ENCODE data around the gene RBM10. TPM values are rescaled to one million over a fixed set of nuclear protein-coding genes. Genes with fewer than 3 reads are reported as not detected.

The RBM10 gene
- total RNA-seq, 1 donor from 2014 or later, result 37.9 TPM

GRCh38 chrX:47174846-47175587 is 30.0 kb downstream of the RBM10 start:
- DNase-seq (ENCODE audit: low spot score in 2 of 2) (no peak), FAIRE-seq (no peak)

- DNase-seq (ENCODE audit: low spot score in 2 of 2), result no peak
- no peak for FAIRE-seq
These were observed 30.6 kb downstream of the RBM10 start for GRCh38 chrX:47175588-47175980.

- DNase-seq (ENCODE audit: low spot score in 2 of 2) (no peak), FAIRE-seq (no peak)
These were observed 31.2 kb downstream of the RBM10 start for GRCh38 chrX:47176101-47176740.

- FAIRE-seq (no peak), DNase-seq (ENCODE audit: low spot score in 2 of 2) (no peak)
These were observed 32.1 kb downstream of the RBM10 start for GRCh38 chrX:47177079-47177478.

GRCh38 chrX:47178337-47178736 is 33.3 kb downstream of the RBM10 start:
- no peak for DNase-seq (ENCODE audit: low spot score in 2 of 2)
- FAIRE-seq, result no peak

- DNase-seq (ENCODE audit: low spot score in 2 of 2) (peak; percentile 44 to 54), FAIRE-seq (no peak)
These were observed 34.4 kb downstream of the RBM10 start for GRCh38 chrX:47179221-47179927.

GRCh38 chrX:47179928-47180255 is 34.9 kb downstream of the RBM10 start:
- no peak for FAIRE-seq
- DNase-seq (ENCODE audit: low spot score in 2 of 2), result no peak

GRCh38 chrX:47180346-47180745 is 35.3 kb downstream of the RBM10 start:
- FAIRE-seq, result no peak
- no peak for DNase-seq (ENCODE audit: low spot score in 2 of 2)

- FAIRE-seq (no peak), DNase-seq (ENCODE audit: low spot score in 2 of 2) (no peak)
These were observed 36.3 kb downstream of the RBM10 start for GRCh38 chrX:47181301-47181700.

- DNase-seq (ENCODE audit: low spot score in 2 of 2) (no peak), FAIRE-seq (no peak)
These were observed 37.2 kb downstream of the RBM10 start for GRCh38 chrX:47182106-47182700.

- FAIRE-seq, result no peak
These were observed 39.5 kb downstream of the RBM10 start for GRCh38 chrX:47184486-47184885.

GRCh38 chrX:47185241-47185640 is 40.2 kb downstream of the RBM10 start:
- FAIRE-seq (no peak), DNase-seq (ENCODE audit: low spot score in 2 of 2) (no peak)

More at GRCh38 chrX:47184486-47184885, 39.5 kb downstream of the RBM10 start:
- DNase-seq (ENCODE audit: low spot score in 2 of 2), result no peak

- DNase-seq (ENCODE audit: low spot score in 2 of 2), result no peak
- no peak for FAIRE-seq
These were observed 41.2 kb downstream of the RBM10 start for GRCh38 chrX:47186096-47186740.

- DNase-seq (ENCODE audit: low spot score in 2 of 2) (no peak), FAIRE-seq (no peak)
These were observed 42.2 kb downstream of the RBM10 start for GRCh38 chrX:47187106-47187677.

- no peak for DNase-seq (ENCODE audit: low spot score in 2 of 2)
- FAIRE-seq, result no peak
These were observed 44.9 kb downstream of the RBM10 start for GRCh38 chrX:47189906-47190305.

- peak; percentile 82 for DNase-seq (ENCODE audit: low spot score in 2 of 2)
- FAIRE-seq, result no peak
These were observed 45.6 kb downstream of the RBM10 start for GRCh38 chrX:47190445-47191269.

GRCh38 chrX:47191331-47191730 is 46.3 kb downstream of the RBM10 start:
- FAIRE-seq, result no peak
- no peak for DNase-seq (ENCODE audit: low spot score in 2 of 2)

GRCh38 chrX:47191806-47192401 is 46.9 kb downstream of the RBM10 start:
- FAIRE-seq (no peak), DNase-seq (ENCODE audit: low spot score in 2 of 2) (no peak)

Measured in frontal cortex (tissue), 4 donors.